ENCODE measurements around the gene USPL1.
A peak's percentile ranks its signal among the peaks of the same experiment; 100 is the strongest.

The USPL1 gene

DNA sequence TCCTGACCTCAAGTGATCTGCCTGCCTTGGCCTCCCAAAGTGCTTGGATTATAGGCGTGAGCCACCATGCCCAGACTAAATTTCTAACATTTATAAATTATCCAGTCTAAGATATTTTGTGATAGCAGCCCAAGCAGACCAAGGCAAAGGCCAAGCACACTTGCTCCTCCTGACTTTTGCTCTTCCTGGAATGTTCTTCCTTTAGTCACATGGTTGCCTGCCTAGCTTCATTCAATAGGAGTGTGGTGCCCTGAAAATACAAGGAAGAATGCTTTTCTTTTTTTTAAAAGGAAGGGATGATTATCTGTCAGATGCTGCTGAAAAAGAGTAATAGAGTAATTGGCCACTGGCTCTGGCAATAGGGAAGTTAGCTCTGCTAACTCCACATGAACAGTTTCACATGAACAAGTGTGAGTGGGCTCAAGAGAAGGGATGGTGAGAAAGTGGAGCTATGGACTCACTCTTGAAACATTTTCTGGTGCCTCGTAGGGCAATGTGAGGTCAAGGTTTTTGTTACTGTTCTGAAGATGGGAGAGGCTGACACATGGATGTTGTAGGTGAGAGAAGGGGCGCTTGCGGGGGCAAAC, 47.1 kb downstream of the USPL1 start:
- DNase-seq: no peak

DNA sequence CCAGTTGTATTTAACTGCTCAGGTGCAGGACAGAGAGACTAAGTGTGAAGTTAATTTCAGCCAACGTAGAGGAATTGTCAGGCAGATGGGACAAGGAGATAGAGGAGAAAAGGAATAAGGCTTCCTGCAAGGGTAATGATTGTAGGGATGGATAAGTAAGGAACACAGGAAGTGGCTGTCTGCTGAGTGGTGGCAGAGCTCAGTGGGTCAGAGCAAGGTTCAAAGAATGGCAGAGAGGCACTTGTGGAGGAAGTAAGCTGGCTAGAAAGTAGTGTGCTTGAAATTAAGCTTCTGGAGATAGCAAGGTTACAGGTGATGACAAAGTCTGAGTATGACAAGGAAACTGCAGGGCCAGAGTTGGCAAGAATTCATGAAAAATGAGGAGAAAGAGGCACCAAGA, 47.9 kb downstream of the USPL1 start:
- DNase-seq: no peak

DNA sequence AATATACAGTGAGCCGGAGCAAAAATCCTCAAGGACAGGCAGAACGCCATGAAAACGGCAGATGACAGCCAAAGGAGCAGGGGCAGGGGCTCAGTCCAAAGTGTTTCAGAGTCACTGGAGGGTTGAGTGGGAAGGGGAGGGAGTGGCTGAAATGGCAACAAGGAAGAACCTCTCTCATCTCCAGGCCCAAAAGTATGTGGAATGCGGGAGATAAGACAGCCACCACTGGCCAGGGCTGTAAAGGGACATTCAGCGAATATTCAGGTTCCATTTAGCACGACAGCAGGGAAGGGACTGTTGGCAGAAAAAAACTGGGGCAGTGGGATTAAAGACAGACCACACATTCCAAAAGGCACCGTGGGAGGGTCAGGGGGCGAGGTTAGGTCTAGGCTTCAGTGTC, 48.4 kb downstream of the USPL1 start:
- no peak for DNase-seq

DNA sequence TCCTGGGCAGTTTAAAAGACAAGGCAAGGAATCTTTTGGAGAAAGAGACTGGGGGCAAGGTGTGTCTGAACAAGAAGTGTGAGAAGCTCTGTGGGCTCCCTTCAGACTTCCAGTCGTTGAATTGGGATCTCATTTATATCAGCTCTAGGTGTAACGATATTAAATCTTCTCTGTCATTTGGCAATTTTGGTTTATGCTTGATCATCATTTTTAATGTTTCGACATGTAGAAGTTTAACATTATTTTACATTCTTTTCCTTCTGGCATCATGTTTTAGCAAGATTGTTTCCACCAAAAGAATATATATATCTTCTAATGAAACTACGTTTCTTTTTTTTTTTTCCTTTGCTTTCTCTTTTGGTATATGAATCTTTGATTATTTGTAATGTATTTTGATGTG, 49.3 kb downstream of the USPL1 start:
- no peak for DNase-seq

DNA sequence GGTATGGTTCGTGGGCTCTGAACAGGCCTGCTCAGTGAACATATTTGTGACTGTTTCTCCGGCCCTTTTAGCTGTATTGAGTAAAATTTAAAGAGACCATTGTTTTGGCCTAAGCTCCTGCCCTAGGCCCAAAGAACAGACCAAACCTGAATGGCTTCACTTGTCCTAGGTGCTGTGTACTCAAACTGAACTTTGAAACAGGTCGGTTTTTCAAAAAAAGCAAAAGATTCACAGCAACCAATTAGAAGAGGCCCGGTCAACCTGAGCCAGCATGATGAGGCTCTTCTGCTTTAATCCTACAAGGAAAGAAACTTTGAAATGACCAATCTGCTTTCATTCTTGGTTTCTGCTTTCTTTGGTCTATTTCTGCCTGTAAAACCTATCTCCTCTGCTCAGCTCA, 50.6 kb downstream of the USPL1 start:
- no peak for DNase-seq

DNA sequence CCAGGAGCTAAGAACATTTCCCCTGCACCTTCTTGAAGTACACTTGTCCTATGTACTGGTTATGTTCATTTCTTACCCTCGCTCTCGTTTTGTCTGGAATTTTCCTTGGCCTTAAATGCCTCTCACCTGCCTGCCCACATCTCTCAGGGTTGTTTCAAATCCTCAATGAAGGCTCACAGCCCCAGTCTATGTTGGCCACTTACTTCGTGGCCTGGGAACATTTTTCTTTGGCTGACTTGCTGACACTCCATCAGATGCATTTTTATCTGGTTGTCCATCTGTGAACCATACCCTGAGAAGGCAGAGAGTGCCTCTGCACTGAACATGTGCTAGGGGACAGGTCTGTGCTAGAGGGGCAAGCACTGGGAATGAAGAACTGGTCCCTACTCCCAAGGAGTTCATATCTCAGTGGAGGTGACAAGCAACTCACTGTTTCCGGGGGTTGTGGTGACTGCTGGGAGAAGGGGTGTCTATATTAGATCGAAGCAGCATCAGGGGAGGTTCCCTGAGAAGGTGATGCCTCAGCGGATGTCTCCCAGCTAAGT, 53.6 kb downstream of the USPL1 start:
- DNase-seq: no peak

DNA sequence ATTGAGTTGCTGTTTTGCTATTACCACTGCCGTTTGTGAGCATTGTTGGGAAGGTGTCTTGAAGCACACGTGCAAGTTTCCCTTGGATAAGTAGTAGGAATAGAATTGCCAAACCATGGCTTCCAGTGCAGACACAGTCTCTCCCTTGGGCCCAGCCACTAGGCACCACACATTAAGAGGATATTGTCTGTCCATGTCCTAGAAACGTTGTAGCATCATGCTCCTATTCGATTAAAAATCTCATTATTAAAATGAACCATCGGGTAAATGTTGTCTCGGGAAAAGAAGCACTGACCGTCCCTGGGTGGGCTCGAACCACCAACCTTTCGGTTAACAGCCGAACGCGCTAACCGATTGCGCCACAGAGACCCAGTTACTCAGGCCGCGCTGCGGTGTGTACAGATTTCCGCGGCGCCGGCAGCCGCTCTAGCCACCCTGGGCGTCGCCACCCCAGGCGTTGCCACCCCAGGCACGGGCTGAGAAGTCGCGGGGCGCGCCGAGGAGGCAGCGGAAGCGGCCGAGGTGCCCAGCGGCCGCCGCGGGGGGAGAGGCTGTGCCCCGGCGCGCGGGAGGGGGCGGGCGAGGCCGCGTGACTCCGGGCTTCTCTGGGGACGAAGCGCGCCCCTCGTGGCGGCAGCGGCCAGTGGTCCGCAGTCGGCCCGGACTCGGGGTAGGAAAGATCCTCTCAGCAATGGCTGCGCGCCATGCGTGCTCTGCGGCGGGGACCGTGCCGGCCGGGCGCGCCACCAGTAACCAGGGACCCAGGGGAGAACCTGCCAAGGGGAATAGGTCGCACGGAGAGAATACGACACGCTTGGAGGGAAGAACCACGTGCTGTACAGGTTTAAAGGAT, 56.2 kb downstream of the USPL1 start:
- DNase-seq: peak; percentile 92

DNA sequence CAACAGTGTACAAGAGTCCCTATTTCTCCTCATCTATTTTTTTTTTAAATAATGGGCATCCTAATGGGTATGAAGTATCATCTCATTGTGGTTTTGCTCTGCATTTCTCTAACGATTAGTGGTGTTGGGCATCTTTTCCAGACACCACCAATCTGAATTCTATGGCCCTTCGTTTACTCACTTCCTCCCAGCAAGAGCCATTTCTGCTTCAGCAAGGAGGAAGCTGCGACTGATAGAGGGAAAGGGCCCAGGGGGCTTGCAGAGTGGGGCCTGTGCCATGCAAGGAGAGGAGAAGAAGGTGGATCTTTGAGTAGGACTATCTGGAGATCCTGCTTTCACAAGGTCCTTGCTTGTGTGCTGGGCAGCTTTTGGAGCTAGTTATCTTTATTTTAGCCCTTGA, 58.0 kb downstream of the USPL1 start:
- no peak for DNase-seq

DNA sequence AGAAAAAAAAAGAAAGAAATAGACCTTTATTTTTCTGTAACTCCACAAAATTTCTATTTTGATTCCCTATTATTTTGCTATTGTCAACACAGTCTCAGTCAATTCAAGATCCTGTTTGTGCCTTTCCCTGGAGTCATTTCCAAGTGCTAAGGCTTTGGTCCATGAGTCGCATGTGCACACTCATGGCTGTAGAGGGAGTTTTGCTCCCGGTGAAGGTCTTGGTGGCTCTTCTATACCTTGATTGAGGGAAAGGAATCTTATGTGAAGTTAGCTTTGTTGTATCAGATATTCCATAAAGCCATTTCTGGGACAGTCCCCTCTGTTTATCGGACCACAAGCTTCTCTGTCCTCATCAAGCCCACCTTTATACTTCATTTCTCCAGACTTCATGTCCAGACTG, 59.0 kb downstream of the USPL1 start:
- no peak for DNase-seq

DNA sequence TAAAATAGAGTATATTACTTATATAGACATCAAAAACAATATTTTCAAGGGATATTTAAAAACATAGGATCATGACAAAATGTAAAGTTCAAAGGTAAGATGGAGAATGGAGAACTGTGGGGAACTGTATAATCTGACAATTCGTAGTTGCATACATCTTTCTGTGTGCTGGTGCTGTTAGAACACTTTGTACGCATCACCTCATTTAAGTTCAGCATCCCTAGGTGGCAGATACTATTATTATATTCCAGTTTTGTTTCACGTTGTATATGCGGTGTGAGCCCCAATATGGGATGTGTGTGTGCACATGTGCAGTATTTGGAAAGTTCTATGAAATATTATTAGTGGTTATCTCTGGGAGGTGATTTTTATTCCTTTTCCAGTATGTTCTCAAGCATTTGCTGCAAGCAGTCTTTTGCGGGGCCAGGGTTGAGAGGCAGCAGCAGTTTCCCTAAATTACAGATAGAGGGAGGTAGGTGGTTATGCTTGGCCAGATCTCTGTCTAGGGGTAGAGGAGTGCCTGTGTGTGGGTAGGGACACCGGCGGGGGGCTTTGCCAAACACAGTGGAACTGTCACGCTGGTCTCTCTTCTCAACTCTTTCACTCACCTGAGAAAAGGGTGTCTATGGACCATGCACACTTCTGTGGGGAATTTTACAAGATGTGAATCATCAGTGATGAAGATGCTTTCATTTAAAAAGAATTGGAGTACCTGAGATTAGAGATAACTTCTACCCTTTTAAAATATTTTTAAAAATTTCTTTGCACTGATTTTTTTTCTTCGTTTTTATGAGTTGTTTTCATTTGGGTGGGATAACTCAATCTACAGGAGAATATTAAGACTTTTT, 62.0 kb downstream of the USPL1 start:
- DNase-seq: no peak

DNA sequence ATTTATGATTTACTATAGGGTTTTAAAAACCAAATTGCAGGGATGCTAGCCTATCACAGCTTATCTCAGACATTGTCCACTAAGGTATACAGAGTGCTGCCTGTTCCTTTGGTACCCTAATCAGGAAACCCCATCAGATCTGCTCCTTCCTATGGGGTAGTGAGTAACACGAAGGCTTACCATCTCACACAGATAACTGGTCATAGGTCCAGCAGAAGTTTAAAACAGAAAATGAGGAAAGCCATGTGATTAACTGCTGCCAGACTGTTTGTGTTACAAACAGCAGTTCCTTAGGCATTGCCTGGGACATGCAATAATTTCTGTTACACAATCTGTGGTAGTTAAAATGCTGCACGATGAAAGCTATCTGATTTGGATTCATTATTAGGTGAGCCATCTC, 64.1 kb downstream of the USPL1 start:
- DNase-seq: no peak

DNA sequence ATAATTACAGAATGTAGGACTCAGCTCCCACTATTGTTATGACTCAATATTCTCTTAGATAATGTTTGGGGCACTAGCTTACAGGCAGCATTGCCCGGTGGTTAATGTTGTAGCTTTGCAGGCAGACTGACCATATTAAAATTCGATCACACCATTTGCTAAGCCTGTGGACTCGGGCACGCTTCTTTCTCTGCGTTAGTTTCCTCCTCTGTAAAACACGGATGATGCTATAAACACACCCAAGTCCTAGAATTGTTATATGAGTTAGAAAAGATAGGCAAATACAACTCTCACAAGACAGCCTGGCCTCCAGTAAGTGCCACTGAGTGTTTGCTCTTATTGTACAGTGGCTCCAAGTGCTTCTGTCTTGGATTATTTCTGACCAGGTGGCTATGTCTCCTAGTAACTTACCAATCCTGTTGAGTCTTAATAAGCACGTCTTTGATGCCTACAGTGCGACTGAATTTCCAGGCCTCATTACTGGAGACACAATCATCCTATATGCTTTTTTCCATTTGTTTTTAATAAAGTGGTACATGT, 67.7 kb downstream of the USPL1 start:
- no peak for DNase-seq

DNA sequence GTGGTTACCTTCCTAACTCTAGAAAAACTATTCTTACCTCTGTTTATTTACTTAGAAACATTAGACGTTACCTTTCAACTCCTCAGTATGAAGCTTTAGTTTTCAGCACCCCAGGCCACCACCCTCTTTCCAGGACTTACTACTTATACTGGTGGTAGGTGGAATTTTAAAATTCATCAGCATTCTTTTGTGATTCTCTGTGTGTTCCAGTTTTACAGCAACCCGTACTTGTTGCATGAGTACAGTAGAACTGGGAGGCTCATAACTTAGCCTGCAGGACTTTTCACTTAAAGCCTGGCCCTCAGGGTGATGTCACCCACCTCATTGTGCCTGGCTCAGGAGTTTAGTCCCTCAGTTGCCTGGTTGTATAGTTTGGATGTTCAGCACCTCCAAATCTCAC, 68.3 kb downstream of the USPL1 start:
- DNase-seq: no peak

DNA sequence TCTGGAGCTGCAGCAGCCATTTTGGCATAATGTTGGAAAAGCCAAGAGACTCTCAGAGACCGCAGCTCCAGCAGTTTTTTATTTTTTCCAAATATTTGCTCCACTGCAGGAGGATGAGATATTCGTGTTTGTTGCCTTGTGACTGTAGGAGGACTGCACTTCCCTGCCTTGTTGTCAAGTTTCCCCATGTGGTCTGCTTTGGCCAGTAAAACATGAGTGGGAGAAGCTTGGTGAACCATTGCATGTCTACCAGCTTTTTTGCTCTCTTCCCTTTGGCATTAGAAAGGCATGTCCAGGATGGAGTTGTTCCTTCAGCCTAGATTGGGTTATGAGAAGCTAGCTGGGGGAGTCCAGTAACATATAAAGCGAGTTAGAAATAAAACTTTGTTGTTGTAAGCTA, 69.9 kb downstream of the USPL1 start:
- DNase-seq: no peak

DNA sequence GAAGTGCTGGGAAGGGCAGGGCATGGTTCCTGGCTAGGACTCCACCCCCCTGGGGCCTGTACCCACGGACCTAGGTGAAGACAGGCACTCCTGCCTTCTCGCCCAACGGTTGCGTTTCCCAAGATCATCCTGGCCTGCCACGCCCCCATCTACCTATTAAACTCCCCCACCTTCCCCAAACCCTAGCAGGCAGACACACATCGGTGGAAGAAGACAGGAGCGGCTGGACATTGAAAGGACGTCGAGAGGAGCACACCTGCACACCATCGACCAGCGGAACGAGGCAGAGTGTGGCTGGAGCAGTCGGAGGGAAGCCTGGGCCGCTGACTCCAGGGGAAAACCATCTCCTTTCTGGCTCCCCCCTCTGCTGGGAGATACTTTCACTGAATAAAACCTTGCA, 72.0 kb downstream of the USPL1 start:
- DNase-seq: no peak

DNA sequence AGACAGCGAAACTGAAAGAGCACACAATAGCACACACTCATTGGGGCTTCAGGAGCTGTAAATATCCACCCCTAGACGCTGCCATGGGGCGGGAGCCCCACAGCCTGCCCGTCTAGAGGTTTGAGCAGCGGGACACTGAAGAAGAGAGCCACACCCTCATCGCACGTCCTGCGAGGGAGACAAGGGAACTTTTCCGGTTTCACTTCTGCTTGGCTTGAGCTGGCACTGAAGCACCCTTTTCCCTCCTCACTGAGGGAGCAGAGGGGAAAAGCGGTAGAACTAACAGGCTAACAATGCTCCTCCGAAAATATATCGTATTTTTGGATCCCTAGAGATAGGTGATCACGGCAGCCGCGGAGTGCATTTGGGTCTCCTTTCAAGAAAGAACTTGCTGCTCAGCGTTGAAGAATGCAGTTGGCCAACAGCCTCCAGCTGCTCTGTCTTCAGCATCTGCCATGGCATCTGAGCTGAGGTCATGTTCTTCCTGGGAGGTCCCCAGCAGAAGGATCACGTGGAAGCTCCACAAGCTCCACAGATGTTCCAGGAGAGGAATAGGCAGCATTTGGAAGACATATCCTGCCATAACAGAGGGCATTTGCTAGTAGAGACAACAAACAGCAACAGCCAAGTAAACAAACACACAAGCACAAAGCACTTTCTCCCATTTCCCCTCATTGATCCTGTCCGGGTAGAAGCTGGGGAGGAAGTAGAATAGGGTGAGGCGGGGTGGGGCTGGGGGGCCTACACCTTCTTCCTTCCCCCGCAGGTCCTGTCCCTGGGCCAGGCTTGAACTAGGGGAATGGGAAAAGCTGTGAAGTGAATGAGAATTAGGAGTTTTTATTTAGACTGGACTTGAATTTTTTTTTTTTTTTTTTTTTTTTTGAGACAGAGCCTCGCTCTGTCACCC, 72.8 kb downstream of the USPL1 start:
- DNase-seq: peak; percentile 77

DNA sequence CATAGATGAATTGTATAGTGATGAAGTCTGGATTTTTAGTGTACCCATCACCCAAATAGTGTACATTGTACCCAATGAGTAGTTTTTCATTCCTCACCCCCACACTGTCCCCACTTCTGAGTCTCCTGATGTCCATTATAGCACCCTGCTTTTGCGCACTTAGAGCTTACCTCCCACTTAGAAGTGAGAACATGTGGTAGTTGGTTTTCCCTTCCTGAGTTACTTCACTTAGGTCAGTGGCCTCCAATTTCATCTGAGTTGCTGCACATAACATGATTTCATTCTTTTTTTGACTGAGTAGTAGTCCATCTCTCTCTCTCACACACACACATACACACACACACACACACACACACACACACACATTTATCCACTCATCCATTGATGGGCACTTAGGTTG, 74.4 kb downstream of the USPL1 start:
- no peak for DNase-seq

DNA sequence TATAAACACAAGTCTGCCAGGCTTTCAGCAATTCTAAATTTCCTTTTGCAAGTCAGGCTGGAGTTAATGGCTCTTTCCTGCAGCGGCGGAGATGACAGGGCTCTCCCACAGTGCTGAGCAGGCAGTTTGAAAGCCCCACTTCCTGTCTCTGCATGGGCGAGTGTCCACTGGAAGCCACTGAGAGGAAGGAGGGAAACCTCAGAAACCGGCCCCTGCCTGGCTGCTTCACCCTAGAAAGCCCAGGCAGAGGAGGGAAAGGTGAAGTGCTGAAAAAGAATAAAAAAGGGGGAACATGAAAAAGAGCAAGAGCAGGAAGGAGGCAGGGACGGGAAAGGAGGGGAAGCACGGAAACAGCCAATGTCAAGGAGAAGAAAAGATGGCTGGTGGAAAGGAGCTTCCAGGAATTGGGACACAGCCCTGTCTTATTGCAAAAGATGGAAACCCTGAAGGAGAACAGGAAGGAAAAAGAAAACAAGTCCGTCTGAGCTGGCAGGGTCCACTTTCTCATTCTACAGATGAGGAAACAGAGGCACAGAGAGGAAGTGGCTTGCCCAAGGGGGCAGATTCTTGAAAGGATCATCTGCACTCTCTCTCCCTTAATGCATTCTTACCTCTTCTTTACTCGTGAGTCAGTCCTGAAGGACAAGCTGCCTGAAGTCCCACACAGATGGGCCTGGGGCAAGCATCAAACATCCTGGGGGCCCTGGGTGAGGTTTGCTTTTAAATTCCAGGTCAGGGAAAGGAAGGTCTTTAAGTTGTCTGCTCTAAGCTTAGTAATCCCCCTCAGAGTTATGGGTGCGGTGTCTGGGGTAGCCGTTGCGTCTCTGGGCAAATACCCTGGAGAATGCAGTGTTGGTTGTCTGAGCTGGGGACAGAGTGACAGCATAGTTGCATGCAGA, 78.8 kb downstream of the USPL1 start:
- DNase-seq: peak; percentile 59

DNA sequence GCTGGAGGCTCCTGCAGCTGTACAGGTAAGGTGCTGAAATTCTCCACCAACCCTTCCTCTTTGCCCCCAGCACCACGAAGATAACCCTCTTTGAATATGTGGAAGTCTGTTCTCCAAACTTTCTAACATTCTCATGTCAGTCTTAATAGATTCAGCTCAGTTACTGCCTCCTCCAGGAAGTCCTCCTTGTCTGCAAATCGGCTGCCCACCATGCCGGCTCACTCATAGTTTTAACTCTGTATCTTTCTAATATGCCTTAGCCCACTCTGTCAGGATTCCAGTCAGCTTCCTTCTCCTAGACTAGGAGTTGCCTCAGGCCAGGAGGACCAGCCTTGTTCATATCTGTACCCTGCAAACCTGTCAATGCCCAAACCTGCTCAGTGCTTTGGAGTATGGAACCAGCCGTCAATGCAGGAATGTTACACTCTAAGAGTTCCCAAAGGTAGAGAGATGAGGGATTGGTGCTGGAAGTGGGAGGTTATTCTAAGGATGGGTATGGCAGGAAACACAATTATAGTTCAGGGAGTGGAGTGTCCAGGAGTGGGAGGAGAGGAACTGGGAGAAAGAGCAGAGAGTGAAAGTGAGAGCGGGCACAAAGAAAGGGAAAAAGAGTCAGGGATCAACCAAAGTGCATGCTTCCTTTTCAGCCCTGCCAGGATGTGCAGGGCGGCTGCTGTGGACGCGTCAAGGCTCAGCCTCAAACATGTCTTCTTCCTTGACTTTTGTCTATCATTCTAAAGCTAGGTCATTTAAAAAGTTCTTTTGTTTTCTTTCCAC, 79.6 kb downstream of the USPL1 start:
- no peak for DNase-seq

DNA sequence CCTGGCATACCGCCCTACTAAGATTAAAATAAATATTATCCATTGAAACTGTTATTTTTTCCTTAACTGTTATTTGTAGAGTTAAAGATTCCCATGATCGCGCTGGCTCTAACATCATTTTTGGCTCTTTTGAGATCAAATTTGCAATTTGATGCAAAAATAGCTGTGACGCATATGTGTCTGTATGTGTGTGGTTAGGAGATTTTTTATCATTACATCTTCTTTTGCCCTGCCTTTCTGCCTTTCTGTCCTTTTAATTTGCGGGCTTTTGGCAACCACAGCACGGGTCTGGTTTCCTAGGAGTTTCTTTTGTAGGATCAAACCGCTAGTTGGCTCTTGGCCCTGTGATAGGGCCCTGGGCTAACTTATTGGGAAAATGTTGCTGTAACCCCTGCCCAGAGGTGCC, 80.3 kb downstream of the USPL1 start:
- peak; percentile 58 for DNase-seq

Data from right forelimb (tissue), 1 donor.